ENCODE measurements around the gene LTBP1.
"Not testable (repeated sequence)": the region's sequence is repeated elsewhere in the genome, so short reads cannot be mapped to it uniquely, and the experiment has no call there.

LTBP1 gene

GRCh38 chr2:33383855-33384598 lies 437.3 kb downstream of the LTBP1 start:
- no peak overlapping the region for H3K27ac Mint-ChIP-seq
- no peaks in the 10 kb centered on the region for H3K9me3 Mint-ChIP-seq (ENCODE audit: low read depth)
- H3K4me1 Mint-ChIP-seq (ENCODE audit: low read depth) = peaks cover 2% of the 10 kb centered on the region
- no peak overlapping the region for H3K4me3 Mint-ChIP-seq
- no peaks in the 10 kb centered on the region for H3K36me3 Mint-ChIP-seq
- no peaks in the 10 kb centered on the region for H3K27me3 Mint-ChIP-seq

DNA sequence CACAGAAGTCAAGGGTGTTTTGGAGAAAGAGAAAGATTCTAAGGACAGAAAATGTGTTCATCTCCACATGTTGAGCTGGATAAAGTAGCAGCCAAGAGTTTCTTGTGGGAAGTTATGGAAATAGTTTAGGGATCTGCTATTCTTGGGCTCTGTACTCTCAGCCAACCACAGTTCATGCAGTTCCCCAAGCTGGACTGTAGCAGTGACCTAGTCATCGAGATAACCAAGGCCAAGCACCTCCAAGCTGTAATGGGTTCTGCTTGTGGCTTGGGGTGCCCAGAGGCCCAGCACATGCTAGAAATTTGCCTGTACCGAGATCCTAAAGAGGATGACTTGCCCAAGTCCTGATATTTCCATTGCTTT lies 437.8 kb downstream of the LTBP1 start:
- no peak overlapping the region for H3K4me3 Mint-ChIP-seq
- no peaks in the 10 kb centered on the region for H3K9me3 Mint-ChIP-seq (ENCODE audit: low read depth)
- H3K27ac Mint-ChIP-seq = no peak overlapping the region
- no peaks in the 10 kb centered on the region for H3K36me3 Mint-ChIP-seq
- peaks cover 2% of the 10 kb centered on the region for H3K4me1 Mint-ChIP-seq (ENCODE audit: low read depth)
- H3K27me3 Mint-ChIP-seq = no peaks in the 10 kb centered on the region

DNA sequence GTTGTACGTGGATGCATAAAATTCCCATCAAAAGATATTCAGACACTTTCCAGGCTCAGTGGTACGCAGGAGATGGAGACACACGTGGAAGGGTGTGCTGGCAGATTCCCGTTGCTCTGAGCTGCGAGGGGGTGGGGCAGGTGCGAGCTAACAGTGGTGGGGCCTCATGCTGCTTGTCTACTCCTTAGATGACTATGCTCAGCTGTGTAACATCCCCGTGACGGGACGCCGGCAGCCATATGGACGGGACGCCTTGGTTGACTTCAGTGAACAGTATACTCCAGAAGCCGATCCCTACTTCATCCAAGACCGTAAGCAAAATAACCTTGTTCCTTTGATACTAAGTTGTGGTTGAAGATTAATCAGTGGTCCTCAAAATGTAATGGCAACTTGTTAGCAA lies 442.2 kb downstream of the LTBP1 start:
- H3K27ac Mint-ChIP-seq = no peak overlapping the region
- no peaks in the 10 kb centered on the region for H3K9me3 Mint-ChIP-seq (ENCODE audit: low read depth)
- no peaks in the 10 kb centered on the region for H3K4me1 Mint-ChIP-seq (ENCODE audit: low read depth)
- H3K36me3 Mint-ChIP-seq = no peaks in the 10 kb centered on the region
- H3K27me3 Mint-ChIP-seq = no peaks in the 10 kb centered on the region
- H3K4me3 Mint-ChIP-seq = no peak overlapping the region

DNA sequence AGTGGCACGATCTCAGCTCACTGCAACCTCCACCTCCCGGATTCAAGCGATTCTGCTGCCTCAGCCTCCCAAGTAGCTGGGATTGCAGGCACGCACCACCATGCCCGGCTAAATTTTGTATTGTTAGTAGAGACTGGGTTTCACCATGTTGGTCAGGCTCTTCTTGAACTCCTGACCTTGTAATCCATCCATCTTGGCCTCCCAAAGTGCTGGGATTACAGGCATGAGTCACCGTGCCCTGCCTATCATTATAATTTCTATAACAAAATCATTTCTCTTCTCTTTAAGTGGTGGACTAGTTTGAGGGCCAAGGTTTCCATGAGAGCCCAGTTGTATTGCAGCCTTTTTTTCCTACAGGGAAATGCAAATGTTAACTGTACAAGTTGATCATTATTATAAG lies 442.9 kb downstream of the LTBP1 start:
- H3K4me3 Mint-ChIP-seq = not testable (repeated sequence)

GRCh38 chr2:33391529-33392255 lies 444.9 kb downstream of the LTBP1 start:
- Mint-ChIP-seq H3K27ac (no peak overlapping the region), H3K9me3 (ENCODE audit: low read depth) (no peaks in the 10 kb centered on the region), H3K4me3 (no peak overlapping the region), H3K4me1 (ENCODE audit: low read depth) (no peaks in the 10 kb centered on the region), H3K27me3 (no peaks in the 10 kb centered on the region), H3K36me3 (no peaks in the 10 kb centered on the region)

More for the DNA sequence above, 442.9 kb downstream of the LTBP1 start:
- H3K9me3 Mint-ChIP-seq (ENCODE audit: low read depth); H3K36me3 Mint-ChIP-seq; H3K27me3 Mint-ChIP-seq; H3K4me1 Mint-ChIP-seq (ENCODE audit: low read depth); H3K27ac Mint-ChIP-seq: not testable (repeated sequence)

DNA sequence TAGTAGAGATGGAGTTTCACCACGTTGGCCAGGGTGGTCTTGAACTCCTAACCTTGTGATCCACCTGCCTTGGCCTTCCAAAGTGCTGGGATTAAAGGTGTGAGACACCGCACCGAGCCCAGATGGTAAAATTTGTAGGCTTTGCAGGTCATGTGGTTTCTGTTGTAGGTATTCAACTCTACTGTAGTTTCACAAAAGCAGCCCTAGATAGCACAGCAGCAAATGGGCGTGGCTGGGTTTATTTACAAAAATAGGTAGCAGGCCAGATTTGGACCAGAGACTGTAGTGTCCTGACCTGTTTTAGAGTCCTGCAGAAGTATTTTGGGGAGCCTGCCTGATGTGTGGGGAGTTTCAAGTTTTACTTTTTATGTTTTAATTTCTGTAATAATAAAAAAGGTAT lies 445.6 kb downstream of the LTBP1 start:
- no peaks in the 10 kb centered on the region for H3K27me3 Mint-ChIP-seq
- no peak overlapping the region for H3K4me3 Mint-ChIP-seq
- no peaks in the 10 kb centered on the region for H3K4me1 Mint-ChIP-seq (ENCODE audit: low read depth)
- no peaks in the 10 kb centered on the region for H3K9me3 Mint-ChIP-seq (ENCODE audit: low read depth)
- H3K36me3 Mint-ChIP-seq = no peaks in the 10 kb centered on the region
- H3K27ac Mint-ChIP-seq = no peak overlapping the region

DNA sequence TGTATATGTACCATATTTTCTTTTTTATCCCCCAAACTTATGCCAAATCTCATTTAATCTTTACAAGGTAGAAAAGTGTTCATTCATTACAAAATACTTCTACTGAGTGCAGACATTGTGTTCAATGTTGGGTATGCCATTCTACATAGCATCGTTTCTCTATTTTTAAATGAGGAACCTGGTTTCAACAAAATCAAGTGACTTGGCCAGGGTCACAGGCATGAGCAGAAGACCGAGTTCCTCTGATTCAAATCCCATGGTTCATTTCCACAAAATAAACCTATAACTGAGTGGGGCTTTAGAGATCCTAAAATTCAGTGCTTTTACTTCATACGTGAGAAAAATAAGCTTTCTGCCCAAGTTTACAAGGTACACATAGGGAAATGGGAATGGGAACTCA lies 448.3 kb downstream of the LTBP1 start:
- Mint-ChIP-seq H3K36me3 (no peaks in the 10 kb centered on the region), H3K27me3 (no peaks in the 10 kb centered on the region), H3K4me1 (ENCODE audit: low read depth) (no peaks in the 10 kb centered on the region), H3K9me3 (ENCODE audit: low read depth) (no peaks in the 10 kb centered on the region), H3K27ac (no peak overlapping the region), H3K4me3 (no peak overlapping the region)

DNA sequence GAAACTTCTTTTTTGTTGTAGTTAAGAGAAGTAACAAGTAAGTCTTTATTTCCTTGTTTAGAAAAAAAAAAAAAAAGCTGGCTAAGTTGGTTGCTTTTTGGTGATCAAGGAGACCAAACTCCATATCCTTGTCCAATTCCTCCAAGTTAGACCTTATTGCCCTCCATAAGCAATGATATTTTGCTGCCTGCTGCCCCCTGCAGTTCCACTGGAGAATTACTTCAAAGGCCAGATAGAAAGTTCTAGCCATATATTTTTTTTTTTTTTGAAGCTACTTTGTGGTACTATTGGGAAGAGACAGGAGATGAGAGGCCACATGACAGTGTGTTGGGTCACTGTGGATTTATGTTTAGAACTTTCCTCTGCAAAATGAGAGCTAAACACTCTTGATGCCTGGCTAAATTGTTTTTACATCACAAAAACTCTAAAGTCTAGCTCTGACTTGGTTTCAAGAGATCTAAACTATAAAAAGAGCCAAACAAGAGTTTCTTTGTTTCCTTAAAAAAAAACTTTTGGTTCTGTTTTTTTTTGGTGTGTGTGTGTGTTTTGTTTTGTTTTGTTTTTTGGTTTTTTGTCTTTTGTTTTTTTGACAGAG lies 449.0 kb downstream of the LTBP1 start:
- Mint-ChIP-seq H3K4me1 (ENCODE audit: low read depth) (no peaks in the 10 kb centered on the region), H3K36me3 (no peaks in the 10 kb centered on the region), H3K27me3 (no peaks in the 10 kb centered on the region), H3K9me3 (ENCODE audit: low read depth) (no peaks in the 10 kb centered on the region), H3K4me3 (no peak overlapping the region), H3K27ac (no peak overlapping the region)

GRCh38 chr2:33404321-33404720 lies 457.6 kb downstream of the LTBP1 start:
- no peaks in the 10 kb centered on the region for H3K9me3 Mint-ChIP-seq (ENCODE audit: low read depth)
- H3K27me3 Mint-ChIP-seq = no peaks in the 10 kb centered on the region
- no peak overlapping the region for H3K27ac Mint-ChIP-seq
- no peak overlapping the region for H3K4me3 Mint-ChIP-seq
- no peaks in the 10 kb centered on the region for H3K36me3 Mint-ChIP-seq
- H3K4me1 Mint-ChIP-seq (ENCODE audit: low read depth) = no peaks in the 10 kb centered on the region

DNA sequence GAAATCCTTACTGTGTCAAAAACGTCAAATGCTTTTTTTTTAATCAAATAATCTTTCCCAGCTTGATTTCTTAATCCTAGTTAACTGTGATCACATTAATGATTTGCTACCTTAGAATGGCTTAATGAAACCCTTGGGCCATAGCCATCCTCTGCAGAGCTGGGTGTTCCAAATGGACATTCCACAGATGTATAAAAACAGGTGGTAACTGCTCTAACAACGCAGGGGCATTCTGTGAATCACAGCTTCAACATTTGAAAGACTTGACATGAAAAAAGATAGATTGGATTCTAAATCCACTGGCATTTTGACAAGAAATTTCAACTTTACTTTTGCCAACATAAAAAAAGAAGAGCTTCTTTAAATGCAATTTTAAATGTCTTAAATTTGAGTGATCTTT lies 459.9 kb downstream of the LTBP1 start:
- H3K9me3 Mint-ChIP-seq (ENCODE audit: low read depth) = no peaks in the 10 kb centered on the region
- no peak overlapping the region for H3K4me3 Mint-ChIP-seq
- H3K27me3 Mint-ChIP-seq = no peaks in the 10 kb centered on the region
- H3K4me1 Mint-ChIP-seq (ENCODE audit: low read depth) = no peaks in the 10 kb centered on the region
- no peak overlapping the region for H3K27ac Mint-ChIP-seq
- H3K36me3 Mint-ChIP-seq = no peaks in the 10 kb centered on the region

GRCh38 chr2:33408109-33408508 lies 461.4 kb downstream of the LTBP1 start:
- H3K9me3 Mint-ChIP-seq (ENCODE audit: low read depth) = no peaks in the 10 kb centered on the region
- H3K36me3 Mint-ChIP-seq = no peaks in the 10 kb centered on the region
- H3K27ac Mint-ChIP-seq = no peak overlapping the region
- no peaks in the 10 kb centered on the region for H3K4me1 Mint-ChIP-seq (ENCODE audit: low read depth)
- H3K4me3 Mint-ChIP-seq = no peak overlapping the region
- H3K27me3 Mint-ChIP-seq = no peaks in the 10 kb centered on the region

DNA sequence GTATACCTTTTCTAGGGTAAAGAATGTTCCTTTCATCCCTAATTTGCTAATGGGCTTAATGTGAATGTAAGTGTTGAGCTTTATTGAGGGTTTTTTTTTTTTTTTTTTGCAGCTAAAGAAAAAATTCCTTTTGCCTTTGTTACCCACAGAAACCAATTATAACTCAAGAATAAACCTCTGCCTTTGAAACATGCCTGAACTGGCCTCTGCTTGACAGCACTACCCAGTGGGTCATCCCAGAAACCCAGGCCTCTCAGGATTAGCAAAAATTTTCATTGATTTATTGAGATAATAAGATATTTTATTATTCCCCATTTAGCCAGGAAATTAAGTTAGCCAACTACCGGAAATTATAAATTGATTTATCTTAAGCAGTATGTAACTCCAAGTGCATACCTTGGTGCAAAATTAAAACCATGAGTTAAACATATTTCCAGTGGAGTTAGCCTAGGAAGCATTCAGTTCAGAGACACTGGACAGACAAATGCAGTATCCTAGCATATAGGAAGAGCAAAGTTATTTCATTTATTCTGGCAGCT lies 462.7 kb downstream of the LTBP1 start:
- H3K4me1 Mint-ChIP-seq (ENCODE audit: low read depth) = no peaks in the 10 kb centered on the region
- no peaks in the 10 kb centered on the region for H3K36me3 Mint-ChIP-seq
- H3K27me3 Mint-ChIP-seq = no peaks in the 10 kb centered on the region
- H3K9me3 Mint-ChIP-seq (ENCODE audit: low read depth) = no peaks in the 10 kb centered on the region
- no peak overlapping the region for H3K27ac Mint-ChIP-seq
- H3K4me3 Mint-ChIP-seq = no peak overlapping the region

DNA sequence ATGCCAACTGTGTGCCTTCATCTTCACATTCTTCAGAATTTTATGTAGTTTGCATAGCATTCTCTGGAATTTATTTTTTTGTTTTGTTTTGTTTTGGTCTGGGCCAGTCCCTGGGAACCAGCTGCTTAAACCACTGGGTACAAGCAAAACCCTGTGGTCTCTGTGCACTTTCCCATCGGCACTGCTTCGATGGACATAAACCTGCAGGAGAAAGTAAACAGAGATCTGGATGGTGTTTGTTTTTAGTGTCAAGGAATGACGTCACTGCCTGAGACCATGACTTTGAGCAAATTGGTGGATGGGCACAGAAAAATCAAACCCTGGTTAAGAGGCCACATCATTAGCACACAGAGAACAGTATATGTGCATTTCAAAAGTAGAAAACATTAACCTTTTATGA lies 465.0 kb downstream of the LTBP1 start:
- Mint-ChIP-seq H3K36me3 (no peaks in the 10 kb centered on the region), H3K27ac (no peak overlapping the region), H3K4me3 (no peak overlapping the region), H3K9me3 (ENCODE audit: low read depth) (no peaks in the 10 kb centered on the region), H3K27me3 (peaks cover 1% of the 10 kb centered on the region), H3K4me1 (ENCODE audit: low read depth) (no peaks in the 10 kb centered on the region)

- no peaks in the 10 kb centered on the region for H3K4me1 Mint-ChIP-seq (ENCODE audit: low read depth)
- no peak overlapping the region for H3K4me3 Mint-ChIP-seq
- no peaks in the 10 kb centered on the region for H3K9me3 Mint-ChIP-seq (ENCODE audit: low read depth)
- no peak overlapping the region for H3K27ac Mint-ChIP-seq
- no peaks in the 10 kb centered on the region for H3K36me3 Mint-ChIP-seq
- peaks cover 1% of the 10 kb centered on the region for H3K27me3 Mint-ChIP-seq
Measured at GRCh38 chr2:33412920-33413319, 466.2 kb downstream of the LTBP1 start.

DNA sequence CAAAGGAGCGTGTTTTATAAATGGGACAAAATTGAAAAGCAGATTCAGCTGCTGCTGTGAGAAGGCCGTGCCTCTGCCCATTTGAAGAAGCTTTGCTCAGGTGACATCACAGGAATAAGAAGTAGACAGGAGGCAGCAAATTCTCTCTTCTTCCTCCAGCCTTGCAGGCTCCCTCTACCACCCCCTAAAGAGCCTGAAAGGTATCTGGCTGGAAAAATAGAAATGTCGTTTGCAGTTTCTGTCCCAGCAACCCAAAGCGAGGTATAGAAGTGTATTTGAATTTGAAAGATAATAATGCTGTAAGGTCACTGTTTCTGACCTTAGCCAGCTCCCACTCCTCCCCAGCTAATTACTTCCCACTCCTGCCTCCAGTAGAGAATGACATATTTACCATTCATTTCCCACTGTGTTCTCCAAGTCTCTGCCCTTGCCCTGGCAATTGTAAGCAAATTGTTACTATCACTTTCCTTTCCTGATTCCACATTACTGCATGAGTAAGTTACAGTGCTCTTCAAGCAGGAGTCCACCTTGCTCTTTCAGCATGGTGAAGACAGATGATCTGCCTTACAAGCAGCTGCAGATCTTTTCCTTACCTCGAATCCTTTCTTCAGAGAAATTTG lies 472.9 kb downstream of the LTBP1 start:
- Mint-ChIP-seq H3K27ac (no peak overlapping the region), H3K27me3 (peaks cover 7% of the 10 kb centered on the region), H3K36me3 (no peaks in the 10 kb centered on the region), H3K9me3 (ENCODE audit: low read depth) (no peaks in the 10 kb centered on the region), H3K4me3 (no peak overlapping the region), H3K4me1 (ENCODE audit: low read depth) (no peaks in the 10 kb centered on the region)

Measured in activated naive CD8-positive, alpha-beta T cell (primary cell).